Suprapubic skin (tissue), 4 donors: ENCODE measurements around the gene PRICKLE2. TPM values are rescaled to one million over a fixed set of nuclear protein-coding genes. Genes with fewer than 3 reads are reported as not detected.

Experiments
- DNase-seq, 2 donors: peaks; one replicate each; pipeline ENCODE4 v3.0.0-alpha.2; 2019; ENCODE audit warnings: low spot score in 2 of 2
- H3K27ac ChIP-seq: fragments of 200-600 bp; sonication (generic); one replicate; pipeline ENCODE4 v1.5.1; 2019
- H3K27me3 ChIP-seq: fragments of 200-600 bp; sonication (generic); one replicate; pipeline ENCODE4 v1.5.1; 2019
- H3K36me3 ChIP-seq: fragments of 200-600 bp; sonication (generic); one replicate; pipeline ENCODE4 v1.5.1; 2019
- H3K4me1 ChIP-seq: fragments of 200-600 bp; sonication (generic); one replicate; pipeline ENCODE4 v1.5.1; 2019
- H3K4me3 ChIP-seq: fragments of 200-600 bp; sonication (generic); one replicate; pipeline ENCODE4 v1.5.1; 2019; ENCODE audit warnings: mild to moderate bottlenecking
- H3K9me3 ChIP-seq: fragments of 200-600 bp; sonication (generic); one replicate; pipeline ENCODE4 v1.5.1; 2019
- EP300 ChIP-seq: sonication (generic); formaldehyde crosslinking; IDR thresholded peaks from one replicate; pipeline ENCODE4 v1.6.1; 2017; ENCODE audit warnings: antibody characterized with exemption
- POLR2A ChIP-seq, 2 donors: fragments of 450-650 bp; IDR thresholded peaks; one replicate each; pipeline ENCODE4 v1.6.1; 2017; ENCODE audit warnings: antibody characterized with exemption in 2 of 2, mild to moderate bottlenecking in 2 of 2, moderate library complexity in 2 of 2
- POLR2AphosphoS5 ChIP-seq, 3 donors: sonication (generic); formaldehyde crosslinking; IDR thresholded peaks; one replicate each; pipeline ENCODE4 v1.6.1; 2017; ENCODE audit warnings: antibody characterized with exemption in 3 of 3
- WGBS: methylation state at CpG from one replicate; pipeline ENCODE4 v1.1.5; 2018; 5-methylcytosine and 5-hydroxymethylcytosine counted together
- total RNA-seq, 4 donors: library from RNA; depleted of rRNA; stranded (reverse); fragments of >200 nt; gene quantifications; one replicate each; pipeline ENCODE4 v1.1.0, GENCODE V29; 2016
- TF ChIP-seq, protein P1 (sequence below), 2 donors: fragments of 200-600 bp in 1 of 2; fragments of 450-650 bp in 1 of 2; sonication (generic) in 1 of 2; IDR thresholded peaks; one replicate each; pipeline ENCODE4 v1.5.1; 2016 to 2019; ENCODE audit warnings: antibody characterized with exemption in 2 of 2, mild to moderate bottlenecking in 1 of 2, moderate library complexity in 1 of 2

Gene PRICKLE2
- total RNA-seq, 4 donors from 2014 or later, result 6.7 to 14.5 (median 11.9) TPM

- TF ChIP-seq, protein P1, sequence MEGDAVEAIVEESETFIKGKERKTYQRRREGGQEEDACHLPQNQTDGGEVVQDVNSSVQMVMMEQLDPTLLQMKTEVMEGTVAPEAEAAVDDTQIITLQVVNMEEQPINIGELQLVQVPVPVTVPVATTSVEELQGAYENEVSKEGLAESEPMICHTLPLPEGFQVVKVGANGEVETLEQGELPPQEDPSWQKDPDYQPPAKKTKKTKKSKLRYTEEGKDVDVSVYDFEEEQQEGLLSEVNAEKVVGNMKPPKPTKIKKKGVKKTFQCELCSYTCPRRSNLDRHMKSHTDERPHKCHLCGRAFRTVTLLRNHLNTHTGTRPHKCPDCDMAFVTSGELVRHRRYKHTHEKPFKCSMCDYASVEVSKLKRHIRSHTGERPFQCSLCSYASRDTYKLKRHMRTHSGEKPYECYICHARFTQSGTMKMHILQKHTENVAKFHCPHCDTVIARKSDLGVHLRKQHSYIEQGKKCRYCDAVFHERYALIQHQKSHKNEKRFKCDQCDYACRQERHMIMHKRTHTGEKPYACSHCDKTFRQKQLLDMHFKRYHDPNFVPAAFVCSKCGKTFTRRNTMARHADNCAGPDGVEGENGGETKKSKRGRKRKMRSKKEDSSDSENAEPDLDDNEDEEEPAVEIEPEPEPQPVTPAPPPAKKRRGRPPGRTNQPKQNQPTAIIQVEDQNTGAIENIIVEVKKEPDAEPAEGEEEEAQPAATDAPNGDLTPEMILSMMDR (IDR thresholded peaks at IDR 0.05), result no peak
- no peak for TF ChIP-seq POLR2AphosphoS5 (IDR thresholded peaks at IDR 0.05)
- TF ChIP-seq EP300, result no peak
- no peak for TF ChIP-seq POLR2A (IDR thresholded peaks at IDR 0.05)
- Histone ChIP-seq H3K4me1 (peaks cover 34% of the 10 kb centered on the region), H3K4me3 (no peak overlapping the region), H3K9me3 (no peaks in the 10 kb centered on the region), H3K27me3 (no peaks in the 10 kb centered on the region), H3K36me3 (no peaks in the 10 kb centered on the region), H3K27ac (no peak overlapping the region)
- 60% methylated on average over 14 of the region's 14 CpGs for WGBS
- DNase-seq, result no peak
Observed at GRCh38 chr3:64207289-64208080, 17.8 kb downstream of the PRICKLE2 start.

GRCh38 chr3:64203969-64204908 is 21.0 kb downstream of the PRICKLE2 start:
- Histone ChIP-seq H3K36me3 (no peaks in the 10 kb centered on the region), H3K4me1 (peaks cover 15% of the 10 kb centered on the region), H3K4me3 (no peak overlapping the region), H3K27me3 (no peaks in the 10 kb centered on the region), H3K9me3 (no peaks in the 10 kb centered on the region), H3K27ac (no peak overlapping the region)
- DNase-seq, result no peak
- TF ChIP-seq, protein P1 (IDR thresholded peaks at IDR 0.05), result no peak
- TF ChIP-seq POLR2A (IDR thresholded peaks at IDR 0.05), result no peak
- no peak for TF ChIP-seq EP300
- no peak for TF ChIP-seq POLR2AphosphoS5 (IDR thresholded peaks at IDR 0.05)
- 86% methylated on average over 7 of the region's 7 CpGs for WGBS

DNA sequence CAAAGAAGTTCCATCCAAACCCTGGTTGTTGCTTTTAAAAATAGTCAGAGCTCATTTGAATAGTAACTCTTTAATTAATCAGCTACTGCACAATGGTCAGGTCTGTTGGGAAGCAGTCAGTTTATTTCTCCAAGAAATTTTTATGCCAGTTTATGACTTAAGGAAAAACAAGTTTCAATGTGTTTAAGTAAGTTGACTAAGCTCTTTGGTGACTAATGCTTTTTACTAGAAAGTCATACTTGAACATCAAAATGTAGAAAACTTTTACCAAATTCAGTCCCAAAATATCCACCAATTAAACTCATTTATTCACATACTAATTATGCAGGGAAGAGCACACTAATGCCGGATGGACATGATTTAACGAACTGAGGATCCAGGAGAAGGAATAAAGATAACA is 22.1 kb downstream of the PRICKLE2 start:
- Histone ChIP-seq H3K4me3 (no peak overlapping the region), H3K9me3 (no peaks in the 10 kb centered on the region), H3K27ac (no peak overlapping the region), H3K36me3 (no peaks in the 10 kb centered on the region), H3K4me1 (peaks cover 19% of the 10 kb centered on the region), H3K27me3 (no peaks in the 10 kb centered on the region)
- WGBS, result 88% methylated on average over 2 of the region's 2 CpGs
- DNase-seq, result no peak
- no peak for TF ChIP-seq POLR2A (IDR thresholded peaks at IDR 0.05)
- no peak for TF ChIP-seq EP300

DNA sequence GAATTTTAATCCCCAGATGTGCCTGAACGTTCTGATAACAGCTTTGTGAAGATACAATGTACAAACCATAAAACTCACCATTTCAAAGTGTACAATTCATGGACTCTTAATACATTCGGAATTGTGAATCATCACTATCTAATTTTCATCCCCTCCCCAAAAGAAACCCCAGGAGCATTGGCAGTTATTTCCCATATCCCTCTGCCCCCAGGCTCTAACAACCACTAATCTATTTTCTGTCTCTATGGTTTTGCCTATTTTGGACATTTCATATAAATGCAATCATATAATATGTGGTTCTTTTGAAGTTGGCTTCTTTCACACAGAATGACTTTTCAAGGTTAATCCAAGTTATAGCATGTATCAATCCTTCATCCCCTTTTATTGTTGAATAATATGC is 25.3 kb downstream of the PRICKLE2 start:
- Histone ChIP-seq H3K4me1 (peaks cover 5% of the 10 kb centered on the region), H3K9me3 (no peaks in the 10 kb centered on the region), H3K27ac (no peak overlapping the region), H3K4me3 (no peak overlapping the region), H3K27me3 (no peaks in the 10 kb centered on the region), H3K36me3 (peaks cover 6% of the 10 kb centered on the region)
- WGBS, result 72% methylated on average over 2 of the region's 2 CpGs
- TF ChIP-seq, protein P1 (IDR thresholded peaks at IDR 0.05), result no peak
- TF ChIP-seq POLR2AphosphoS5 (IDR thresholded peaks at IDR 0.05) (no peak), POLR2A (IDR thresholded peaks at IDR 0.05) (no peak), EP300 (no peak)
- no peak for DNase-seq

GRCh38 chr3:64196236-64196929 is 28.9 kb downstream of the PRICKLE2 start:
- TF ChIP-seq POLR2AphosphoS5 (IDR thresholded peaks at IDR 0.05), result no peak
- Histone ChIP-seq H3K4me1 (peaks cover 5% of the 10 kb centered on the region), H3K4me3 (no peak overlapping the region), H3K9me3 (no peaks in the 10 kb centered on the region), H3K27ac (no peak overlapping the region), H3K27me3 (no peaks in the 10 kb centered on the region), H3K36me3 (peaks cover 6% of the 10 kb centered on the region)
- DNase-seq, result no peak
- WGBS, result 91% methylated on average over 5 of the region's 5 CpGs
